ENCODE results near the gene KLF16.

KLF16 gene

DNA sequence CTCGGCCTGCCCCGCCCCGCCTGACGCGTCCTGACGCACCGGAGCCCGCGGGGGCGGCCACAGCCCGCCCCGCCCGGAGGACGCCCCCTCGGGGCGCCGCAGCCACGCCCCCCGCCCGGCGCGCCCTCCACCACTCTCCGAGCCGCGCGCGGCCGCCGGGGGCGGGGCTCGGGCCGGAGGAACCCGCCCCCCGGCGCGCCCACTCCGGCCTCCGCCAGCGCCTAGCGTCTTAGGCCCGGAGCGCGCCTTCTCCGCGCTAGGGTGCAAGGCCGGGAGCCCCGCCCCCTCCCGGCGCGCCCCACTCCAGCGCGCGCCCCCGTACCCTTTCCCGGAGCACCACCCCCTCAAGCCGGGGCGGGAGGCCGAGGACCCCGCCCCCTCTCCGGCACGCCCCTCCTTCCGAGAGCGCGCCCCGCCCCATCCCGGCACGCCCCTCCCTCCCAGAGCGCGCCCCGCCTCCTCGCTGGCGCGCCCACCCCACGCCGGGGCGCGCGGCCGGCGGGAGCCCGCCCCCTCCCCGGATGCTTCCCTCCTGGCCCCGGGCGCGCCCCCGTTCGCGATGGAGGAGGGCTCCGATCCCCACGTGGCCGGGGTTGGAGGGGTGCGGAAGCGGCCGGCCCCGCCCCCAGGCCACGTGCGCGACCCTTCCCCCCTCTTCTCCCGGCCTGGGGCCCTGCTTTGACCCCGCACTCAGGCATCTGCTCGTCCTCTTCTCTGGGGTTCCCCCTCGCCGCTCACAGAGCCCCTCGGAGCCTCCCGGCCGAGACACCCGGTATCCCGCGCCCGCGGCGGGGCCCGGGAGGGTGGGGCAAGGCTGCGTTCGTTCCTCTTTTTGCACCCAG lies 480 bp upstream of the KLF16 start:
- peak; percentile 92 for DNase-seq (ENCODE audit: extremely low spot score)
- ChIA-PET CTCF (interaction anchor here (1.4 kb wide), 1 partner anchor 26 kb away, joined by 4 read pairs; no protein-coding TSS in a partner anchor), POLR2A (interaction anchor here (1.4 to 1.6 kb wide), 3 partner anchors 11 to 33 kb away, joined by 6 to 17 read pairs (median 7); no protein-coding TSS in a partner anchor)
- no peak for TF ChIP-seq FOXK2 (IDR thresholded peaks at IDR 0.05)
- peak; percentile 72 for TF ChIP-seq L3MBTL2 (conservative IDR thresholded peaks at IDR 0.05)
- TF ChIP-seq, protein P1, sequence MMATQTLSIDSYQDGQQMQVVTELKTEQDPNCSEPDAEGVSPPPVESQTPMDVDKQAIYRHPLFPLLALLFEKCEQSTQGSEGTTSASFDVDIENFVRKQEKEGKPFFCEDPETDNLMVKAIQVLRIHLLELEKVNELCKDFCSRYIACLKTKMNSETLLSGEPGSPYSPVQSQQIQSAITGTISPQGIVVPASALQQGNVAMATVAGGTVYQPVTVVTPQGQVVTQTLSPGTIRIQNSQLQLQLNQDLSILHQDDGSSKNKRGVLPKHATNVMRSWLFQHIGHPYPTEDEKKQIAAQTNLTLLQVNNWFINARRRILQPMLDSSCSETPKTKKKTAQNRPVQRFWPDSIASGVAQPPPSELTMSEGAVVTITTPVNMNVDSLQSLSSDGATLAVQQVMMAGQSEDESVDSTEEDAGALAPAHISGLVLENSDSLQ (IDR thresholded peaks at IDR 0.05), result no peak
- TF ChIP-seq FOXM1 (IDR thresholded peaks at IDR 0.05; ENCODE audit: borderline replicate concordance), result peak; percentile 89

DNA sequence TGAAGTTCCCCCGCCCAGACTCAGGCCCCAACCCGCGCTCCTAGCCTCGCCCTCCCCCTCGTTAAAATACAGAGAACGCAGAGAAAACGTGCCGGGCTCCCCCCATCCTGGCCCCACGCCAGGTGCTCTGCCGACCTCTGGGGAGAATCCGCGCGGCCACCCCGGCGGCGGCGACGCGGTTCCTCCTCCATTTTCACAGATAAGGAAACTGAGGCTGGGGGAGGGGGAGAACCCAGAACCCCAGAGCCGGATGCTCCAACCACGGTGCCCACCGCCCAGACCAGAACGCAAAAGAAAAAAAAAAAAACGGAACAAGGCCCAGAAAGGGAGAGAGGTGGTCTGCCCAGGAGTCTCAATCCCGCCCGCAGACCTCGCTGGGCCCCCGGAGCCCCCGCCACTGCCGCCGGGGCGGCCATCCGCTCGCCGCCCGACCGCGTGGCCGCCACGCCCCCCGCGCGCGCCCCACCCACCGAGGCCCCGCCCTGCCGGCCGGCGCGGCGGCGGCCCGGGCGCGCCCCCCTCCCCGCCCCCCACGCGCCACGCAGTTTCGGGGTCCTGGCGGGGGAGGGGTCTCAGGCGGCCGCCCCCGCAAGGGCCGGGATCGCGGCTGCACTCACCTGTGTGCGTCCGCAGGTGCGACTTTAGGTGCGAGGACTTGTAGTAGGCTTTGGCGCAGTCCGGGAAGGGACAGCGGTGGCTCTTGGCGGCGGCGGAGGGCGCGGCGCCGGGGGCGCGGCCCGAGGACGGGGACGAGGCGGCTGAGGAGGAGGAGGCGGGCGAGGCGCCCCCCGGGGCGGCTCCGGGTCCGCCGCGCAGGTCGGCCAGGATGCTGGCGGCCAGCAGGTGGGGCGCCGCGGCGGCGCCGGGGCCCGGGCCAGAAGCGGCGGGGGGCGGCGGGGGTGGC lies 703 bp downstream of the KLF16 start:
- TF ChIP-seq ARNT (IDR thresholded peaks at IDR 0.05) (no peak), ZNF384 (IDR thresholded peaks at IDR 0.05) (no peak), FOXK2 (IDR thresholded peaks at IDR 0.05) (no peak), BHLHE40 (IDR thresholded peaks at IDR 0.05; ENCODE audit: borderline replicate concordance) (no peak)
- TF ChIP-seq, protein P1 (IDR thresholded peaks at IDR 0.05), result no peak
- DNase-seq (ENCODE audit: extremely low spot score), result peak; percentile 63
- ChIA-PET POLR2A (no interaction called here), CTCF (no interaction called here)

DNA sequence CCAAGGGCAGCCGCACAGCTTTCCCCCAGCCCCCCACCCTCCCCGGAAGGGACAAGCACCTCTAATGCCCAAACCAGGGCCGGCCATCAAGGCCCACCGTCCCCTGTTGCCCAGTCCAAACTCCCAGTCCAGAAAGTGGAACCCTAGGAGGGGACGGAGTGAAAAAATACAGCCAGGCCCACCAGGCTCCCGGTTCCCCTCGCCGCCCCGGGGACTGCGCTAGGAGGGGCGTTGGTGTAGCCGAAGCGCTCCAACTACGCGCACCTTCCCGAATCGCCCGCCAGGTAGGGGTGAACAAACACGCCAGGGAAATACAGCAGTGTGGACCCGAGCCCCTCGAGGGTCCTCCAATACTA lies 1.3 kb downstream of the KLF16 start:
- TF ChIP-seq, protein P1 (IDR thresholded peaks at IDR 0.05), result no peak
- TF ChIP-seq HDGF (IDR thresholded peaks at IDR 0.05; ENCODE audit: borderline replicate concordance), result no peak
- POLR2A ChIA-PET, result no interaction called here
- CTCF ChIA-PET, result no interaction called here
- DNase-seq (ENCODE audit: extremely low spot score), result no peak

DNA sequence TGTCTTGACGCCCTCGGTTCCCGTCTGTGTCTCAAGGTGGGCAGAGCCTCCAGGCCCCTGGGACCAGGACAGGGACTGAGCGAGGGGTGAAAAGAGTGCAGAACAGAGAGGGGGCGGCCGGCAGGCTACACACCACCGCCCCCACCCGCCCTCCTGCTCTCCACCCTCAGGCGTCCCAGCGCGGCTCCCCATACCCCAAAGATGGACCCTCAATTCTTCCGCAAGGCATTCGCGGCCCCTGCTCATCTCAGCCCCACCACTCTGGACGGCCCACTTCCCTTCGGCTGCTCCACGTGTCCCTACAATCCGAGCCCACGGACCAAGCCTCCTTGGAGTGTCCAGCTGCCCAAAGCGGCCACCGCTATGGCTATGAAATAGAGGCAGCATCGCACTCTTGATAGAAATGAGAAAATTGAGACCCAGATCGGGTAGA lies 1.8 kb downstream of the KLF16 start:
- no peak for DNase-seq (ENCODE audit: extremely low spot score)
- TF ChIP-seq NFRKB (IDR thresholded peaks at IDR 0.05) (no peak), CTBP1 (IDR thresholded peaks at IDR 0.05; ENCODE audit: borderline replicate concordance) (no peak), HDGF (IDR thresholded peaks at IDR 0.05; ENCODE audit: borderline replicate concordance) (no peak), TARDBP (IDR thresholded peaks at IDR 0.05) (no peak), ELF4 (IDR thresholded peaks at IDR 0.05) (no peak), SUZ12 (IDR thresholded peaks at IDR 0.05) (no peak), SP1 (IDR thresholded peaks at IDR 0.05) (no peak), FOXK2 (IDR thresholded peaks at IDR 0.05) (no peak), ZNF384 (IDR thresholded peaks at IDR 0.05) (no peak), ARNT (IDR thresholded peaks at IDR 0.05) (no peak), BHLHE40 (IDR thresholded peaks at IDR 0.05; ENCODE audit: borderline replicate concordance) (no peak), L3MBTL2 (conservative IDR thresholded peaks at IDR 0.05) (no peak), FOXM1 (IDR thresholded peaks at IDR 0.05; ENCODE audit: borderline replicate concordance) (no peak)
- POLR2A ChIA-PET, result no interaction called here

DNA sequence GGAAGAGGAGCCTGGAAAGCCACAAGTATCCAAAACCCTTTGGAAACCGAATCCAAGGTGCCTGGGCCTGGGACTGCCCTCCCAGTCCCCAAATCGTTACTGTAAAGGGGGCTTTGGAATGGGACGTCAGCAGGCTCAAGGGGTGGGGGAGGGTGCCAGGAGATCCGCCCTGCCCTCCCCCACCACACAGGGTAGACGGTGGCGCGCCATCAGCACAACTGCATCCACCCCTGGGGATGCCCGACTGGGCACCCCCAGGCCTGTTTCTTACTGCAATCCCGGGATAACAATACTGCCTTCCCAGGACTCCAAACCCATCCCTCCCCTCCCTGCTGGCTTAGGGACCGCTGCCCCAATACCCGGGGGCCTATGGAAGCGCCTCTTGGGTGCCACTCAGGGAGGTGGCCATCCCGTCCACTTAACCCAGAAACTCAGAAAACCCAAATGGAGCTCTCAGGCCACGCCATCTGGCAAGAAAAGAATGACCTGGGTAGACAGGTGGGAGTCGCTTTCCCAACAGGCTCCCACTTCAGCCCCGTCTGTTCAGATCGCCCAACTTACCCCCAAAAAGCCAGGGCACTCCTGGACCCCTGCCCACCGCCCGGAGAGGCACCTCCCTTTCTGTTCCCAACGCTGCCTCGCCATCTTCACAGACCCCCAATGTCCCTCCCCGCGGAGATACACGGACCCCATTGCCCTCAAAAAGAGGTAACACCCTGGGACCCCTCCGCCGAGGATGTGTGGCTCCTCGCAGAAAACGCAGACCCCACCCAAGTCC lies 2.4 kb downstream of the KLF16 start:
- ChIA-PET CTCF (no interaction called here), POLR2A (no interaction called here)
- TF ChIP-seq CTBP1 (IDR thresholded peaks at IDR 0.05; ENCODE audit: borderline replicate concordance), result no peak
- no peak for TF ChIP-seq ELF4 (IDR thresholded peaks at IDR 0.05)
- TF ChIP-seq SP1 (IDR thresholded peaks at IDR 0.05), result no peak
- TF ChIP-seq ARNT (IDR thresholded peaks at IDR 0.05), result no peak
- TF ChIP-seq FOXA1 (IDR thresholded peaks at IDR 0.05), result no peak
- no peak for TF ChIP-seq HDGF (IDR thresholded peaks at IDR 0.05; ENCODE audit: borderline replicate concordance)
- no peak for TF ChIP-seq FOXK2 (IDR thresholded peaks at IDR 0.05)
- no peak for TF ChIP-seq ZNF384 (IDR thresholded peaks at IDR 0.05)
- no peak for TF ChIP-seq L3MBTL2 (conservative IDR thresholded peaks at IDR 0.05)
- no peak for DNase-seq (ENCODE audit: extremely low spot score)

More for the DNA sequence above, 1.8 kb downstream of the KLF16 start:
- CTCF ChIA-PET, result no interaction called here

DNA sequence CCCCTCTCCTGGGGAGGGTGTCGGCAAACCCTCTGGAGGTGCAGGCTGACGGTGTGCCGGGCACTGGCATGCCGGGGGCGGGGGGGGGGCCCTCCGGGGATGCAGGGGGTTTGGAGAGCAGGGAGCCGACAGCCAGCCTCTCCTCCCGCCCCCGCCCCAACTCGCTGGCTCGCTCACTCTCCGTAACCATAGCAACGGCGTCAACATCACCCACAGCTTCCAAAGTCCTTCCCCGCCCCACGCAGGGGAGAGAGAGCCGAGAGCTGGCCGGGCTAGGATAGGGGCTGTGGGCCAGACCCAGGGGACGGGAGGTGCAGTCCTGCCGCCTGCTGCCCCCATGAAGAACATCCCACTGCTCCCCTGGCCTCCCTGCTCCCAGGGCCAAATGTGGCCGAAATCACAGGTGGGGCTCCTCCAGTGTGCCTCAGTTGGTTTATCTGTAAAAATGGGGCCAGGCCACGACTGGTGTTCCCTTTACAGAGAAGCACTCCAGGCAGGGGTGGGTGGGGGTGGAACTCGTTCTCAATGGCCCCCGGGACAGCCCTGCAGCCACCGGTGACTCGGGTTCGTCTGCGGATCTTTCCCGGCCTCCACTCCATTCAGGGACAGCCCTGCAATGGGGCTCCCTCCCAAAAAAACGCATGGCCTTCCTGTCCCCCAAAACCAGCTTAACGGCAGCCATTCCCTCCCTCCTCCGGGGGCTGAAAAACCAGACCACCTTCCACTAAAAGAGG lies 3.2 kb downstream of the KLF16 start:
- ChIA-PET POLR2A (no interaction called here), CTCF (no interaction called here)
- TF ChIP-seq L3MBTL2 (conservative IDR thresholded peaks at IDR 0.05) (no peak), ELF4 (IDR thresholded peaks at IDR 0.05) (no peak), FOXA1 (IDR thresholded peaks at IDR 0.05) (no peak), SUZ12 (IDR thresholded peaks at IDR 0.05) (no peak), BHLHE40 (IDR thresholded peaks at IDR 0.05; ENCODE audit: borderline replicate concordance) (no peak), FOXM1 (IDR thresholded peaks at IDR 0.05; ENCODE audit: borderline replicate concordance) (no peak), SP1 (IDR thresholded peaks at IDR 0.05) (no peak), LEF1 (IDR thresholded peaks at IDR 0.05; ENCODE audit: borderline replicate concordance) (no peak), HDGF (IDR thresholded peaks at IDR 0.05; ENCODE audit: borderline replicate concordance) (no peak), CTBP1 (IDR thresholded peaks at IDR 0.05; ENCODE audit: borderline replicate concordance) (no peak), NFRKB (IDR thresholded peaks at IDR 0.05) (no peak), ARNT (IDR thresholded peaks at IDR 0.05) (no peak), FOXK2 (IDR thresholded peaks at IDR 0.05) (no peak), TARDBP (IDR thresholded peaks at IDR 0.05) (no peak)
- TF ChIP-seq, protein P1 (IDR thresholded peaks at IDR 0.05), result no peak
- DNase-seq (ENCODE audit: extremely low spot score), result peak; percentile 54
